Lung (tissue), 12 donors: ENCODE data around the gene SPESP1. TPM values are rescaled to one million over a fixed set of nuclear protein-coding genes. Genes with fewer than 3 reads are reported as not detected.

Experiments
- ATAC-seq: fragments of 200-7000 bp; cut with Tn5 transposase; one replicate; pipeline ENCODE4 v1.9.1; 2020; ENCODE audit warnings: moderate number of reproducible peaks; ENCODE audit not compliant: insufficient read depth, low FRiP score
- DNase-seq, 3 donors: peaks; one replicate each; pipeline ENCODE4 v3.0.0-alpha.2; 2013 to 2017
- H3K27ac ChIP-seq, 2 donors: one replicate each; pipeline ENCODE4 v1.5.1; 2013; ENCODE audit warnings: mild to moderate bottlenecking in 2 of 2, moderate library complexity in 2 of 2, control low read depth in 1 of 2, inconsistent platforms in 1 of 2, low read depth in 1 of 2, low read length in 1 of 2
- H3K27me3 ChIP-seq, 3 donors: one replicate each; pipeline ENCODE4 v1.5.1; 2013; ENCODE audit warnings: low read length in 2 of 3; ENCODE audit not compliant: control insufficient read depth in 3 of 3, insufficient read depth in 3 of 3
- H3K36me3 ChIP-seq, 4 donors: one replicate each; pipeline ENCODE4 v1.5.1; 2013; ENCODE audit warnings: low read length in 4 of 4, mild to moderate bottlenecking in 1 of 4, moderate library complexity in 1 of 4; ENCODE audit not compliant: control insufficient read depth in 4 of 4, insufficient read depth in 4 of 4
- H3K4me1 ChIP-seq, 5 donors: one replicate each; pipeline ENCODE4 v1.5.1; 2013; ENCODE audit warnings: low read length in 5 of 5, mild to moderate bottlenecking in 2 of 5, moderate library complexity in 1 of 5; ENCODE audit not compliant: control insufficient read depth in 5 of 5, insufficient read depth in 5 of 5
- H3K4me3 ChIP-seq: one replicate; pipeline ENCODE4 v1.5.1; 2013; ENCODE audit warnings: mild to moderate bottlenecking, control low read depth, moderate library complexity
- H3K9ac ChIP-seq, 2 donors: one replicate each; pipeline ENCODE4 v1.5.1; 2013; ENCODE audit warnings: low read length in 2 of 2, control low read depth in 1 of 2; ENCODE audit not compliant: insufficient read depth in 1 of 2
- H3K9me3 ChIP-seq, 4 donors: one replicate each; pipeline ENCODE4 v1.5.1; 2013; ENCODE audit warnings: low read length in 3 of 4, mild to moderate bottlenecking in 1 of 4, moderate library complexity in 1 of 4; ENCODE audit not compliant: control insufficient read depth in 4 of 4, insufficient read depth in 3 of 4
- CTCF ChIP-seq: IDR thresholded peaks from 2 replicates; pipeline ENCODE4 v1.5.1; 2012; ENCODE audit warnings: mild to moderate bottlenecking; ENCODE audit errors: control extremely low read depth, extremely low read depth
- WGBS, 2 donors: extraction: QIAGEN DNeasy Blood & Tissue Kit; methylation state at CpG; one replicate each; pipeline ENCODE4 v1.1.7; 2013; 5-methylcytosine and 5-hydroxymethylcytosine counted together
- polyA plus RNA-seq, 2 donors: library from polyadenylated mRNA; stranded (reverse); fragments of 200-250 nt; gene quantifications; one replicate each; pipeline ENCODE4 v1.2.1, GENCODE V29; 2013
- total RNA-seq, 2 donors: library from RNA; depleted of rRNA in 1 of 2; stranded (reverse); fragments of >200 nt in 1 of 2; gene quantifications; one replicate each; pipeline ENCODE4 v1.2.1, GENCODE V29; 2014 to 2021
- donor health status: control.
- donor health status: control.
- donor health status: Bipolar disorder and iron deficiency.
- donor health status: healthy.
- donor health status: DM: yes; HTN: yes; CAD: no.

Gene SPESP1
- total and polyA plus RNA-seq, 4 donors = 0.89 to 1.5 (median 0.98) TPM

GRCh38 chr15:68984586-68984985, 54.3 kb downstream of the SPESP1 start:
- Histone ChIP-seq H3K36me3 (no peaks in the 10 kb centered on the region), H3K27me3 (peaks cover 0 to 7% (median 0%) of the 10 kb centered on the region in 3 donors), H3K4me1 (peaks cover 0 to 2% (median 0%) of the 10 kb centered on the region in 5 donors), H3K9me3 (peaks cover 0 to 3% (median 0%) of the 10 kb centered on the region in 4 donors), H3K4me3 (no peak overlapping the region), H3K9ac (no peak overlapping the region), H3K27ac (no peak overlapping the region)
- TF ChIP-seq CTCF = no peak
- ATAC-seq = no peak
- DNase-seq = no peak
- WGBS, 2 donors = 84 to 89% methylated on average over 3 of the region's 3 CpGs

- Histone ChIP-seq H3K36me3 (no peaks in the 10 kb centered on the region), H3K4me3 (no peak overlapping the region), H3K27me3 (peaks cover 0 to 7% (median 0%) of the 10 kb centered on the region in 3 donors), H3K9me3 (peaks cover 0 to 3% (median 0%) of the 10 kb centered on the region in 4 donors), H3K9ac (no peak overlapping the region), H3K27ac (no peak overlapping the region), H3K4me1 (peaks cover 0 to 4% (median 0%) of the 10 kb centered on the region in 5 donors)
- DNase-seq = no peak
- WGBS, 2 donors = 83 to 91% methylated on average over 5 of the region's 5 CpGs
- no peak for TF ChIP-seq CTCF
- no peak for ATAC-seq
Observed at GRCh38 chr15:68985361-68985891, 55.1 kb downstream of the SPESP1 start.

GRCh38 chr15:68986322-68986721, 56.0 kb downstream of the SPESP1 start:
- Histone ChIP-seq H3K9ac (no peak overlapping the region), H3K4me3 (no peak overlapping the region), H3K9me3 (peaks cover 0 to 3% (median 0%) of the 10 kb centered on the region in 4 donors), H3K27me3 (peaks cover 0 to 7% (median 0%) of the 10 kb centered on the region in 3 donors), H3K4me1 (peaks cover 0 to 4% (median 0%) of the 10 kb centered on the region in 5 donors), H3K36me3 (no peaks in the 10 kb centered on the region), H3K27ac (no peak overlapping the region)
- DNase-seq (no peak), ATAC-seq (no peak)
- 87 to 93% methylated on average over 5 of the region's 5 CpGs for WGBS, 2 donors
- TF ChIP-seq CTCF = no peak

GRCh38 chr15:68987120-68987519, 56.8 kb downstream of the SPESP1 start:
- Histone ChIP-seq H3K4me1 (peaks cover 0 to 11% (median under 1%) of the 10 kb centered on the region in 5 donors), H3K36me3 (no peaks in the 10 kb centered on the region), H3K9ac (no peak overlapping the region), H3K27me3 (peaks cover 0 to 7% (median 0%) of the 10 kb centered on the region in 3 donors), H3K4me3 (no peak overlapping the region), H3K9me3 (peaks cover 0 to 3% (median 0%) of the 10 kb centered on the region in 4 donors), H3K27ac (no peak overlapping the region)
- ATAC-seq = no peak
- 85 to 89% methylated on average over 6 of the region's 6 CpGs for WGBS, 2 donors
- TF ChIP-seq CTCF = no peak
- DNase-seq = no peak
